ENCODE results near the gene VPS33A. TPM values are rescaled to one million over a fixed set of nuclear protein-coding genes. Genes with fewer than 3 reads are reported as not detected.

The VPS33A gene
- total RNA-seq, 1 experiment from 2014 or later: 37.6 TPM

- TF ChIP-seq ESRRA (CRISPR knock-in tag; IDR thresholded peaks at IDR 0.05; ENCODE audit: borderline replicate concordance) (no peak), ZNF219 (CRISPR knock-in tag; IDR thresholded peaks at IDR 0.05; ENCODE audit: borderline replicate concordance) (no peak), ATF6 (CRISPR knock-in tag; IDR thresholded peaks at IDR 0.05) (no peak), FOXP1 (CRISPR knock-in tag; IDR thresholded peaks at IDR 0.05; ENCODE audit: borderline replicate concordance) (no peak)
Measured at GRCh38 chr12:122311696-122312095, 45.4 kb upstream of the VPS33A start (continued).

GRCh38 chr12:122310626-122311333 is 44.5 kb upstream of the VPS33A start:
- Mint-ChIP-seq H3K9me3 (no peaks in the 10 kb centered on the region), H3K4me3 (no peak overlapping the region), H3K27ac (no peak overlapping the region), H3K4me1 (no peaks in the 10 kb centered on the region), H3K27me3 (ENCODE audit: low read depth) (no peaks in the 10 kb centered on the region), H3K36me3 (no peaks in the 10 kb centered on the region)
- TF ChIP-seq E2F1 (CRISPR knock-in tag; IDR thresholded peaks at IDR 0.05) (no peak), TEAD4 (CRISPR knock-in tag; IDR thresholded peaks at IDR 0.05) (no peak), RORB (CRISPR knock-in tag; IDR thresholded peaks at IDR 0.05) (no peak), ATF1 (CRISPR knock-in tag; IDR thresholded peaks at IDR 0.05) (no peak), HMGXB4 (CRISPR knock-in tag; IDR thresholded peaks at IDR 0.05) (no peak), MAX (CRISPR knock-in tag; IDR thresholded peaks at IDR 0.05) (no peak), ZBTB43 (CRISPR knock-in tag; IDR thresholded peaks at IDR 0.05) (no peak), CBFB (CRISPR knock-in tag; IDR thresholded peaks at IDR 0.05; ENCODE audit: low read depth) (no peak), ZNF219 (CRISPR knock-in tag; IDR thresholded peaks at IDR 0.05; ENCODE audit: borderline replicate concordance) (no peak), E2F4 (CRISPR knock-in tag; IDR thresholded peaks at IDR 0.05; ENCODE audit: borderline replicate concordance, low read depth) (no peak), NFE2L1 (CRISPR knock-in tag; IDR thresholded peaks at IDR 0.05) (no peak), GABPB1 (CRISPR knock-in tag; IDR thresholded peaks at IDR 0.05) (no peak), CREM (CRISPR knock-in tag; IDR thresholded peaks at IDR 0.05) (no peak), TEAD1 (CRISPR knock-in tag; IDR thresholded peaks at IDR 0.05) (no peak), PREB (CRISPR knock-in tag; IDR thresholded peaks at IDR 0.05; ENCODE audit: borderline replicate concordance) (no peak), KAT7 (CRISPR knock-in tag; IDR thresholded peaks at IDR 0.05; ENCODE audit: borderline replicate concordance) (no peak), TCF7 (CRISPR knock-in tag; IDR thresholded peaks at IDR 0.05; ENCODE audit: low read depth) (no peak)
- ATAC-seq: no peak
- CTCF ChIA-PET: no interaction called here
- POLR2A ChIA-PET: no interaction called here
- no peak for DNase-seq (ENCODE audit: low spot score)
